Upper lobe of left lung (tissue), 6 donors: ENCODE results near the gene WNT5A. TPM values are rescaled to one million over a fixed set of nuclear protein-coding genes. Genes with fewer than 3 reads are reported as not detected.

Experiments used
- ATAC-seq, 2 donors: fragments of 200-7000 bp; cut with Tn5 transposase; one replicate each; pipeline ENCODE4 v1.9.1; 2022; ENCODE audit warnings: mild to moderate bottlenecking in 2 of 2, moderate library complexity in 2 of 2; ENCODE audit not compliant: low FRiP score in 2 of 2
- DNase-seq, 2 donors: peaks; one replicate each; pipeline ENCODE4 v3.0.0-alpha.2; 2019 to 2020
- H3K27ac ChIP-seq, 4 donors: fragments of 200-600 bp; sonication (generic); one replicate each; pipeline ENCODE4 v1.5.1; 2016 to 2019
- H3K27me3 ChIP-seq, 4 donors: fragments of 200-600 bp; sonication (generic); one replicate each; pipeline ENCODE4 v1.5.1; 2017 to 2019
- H3K36me3 ChIP-seq, 4 donors: fragments of 200-600 bp; sonication (generic); one replicate each; pipeline ENCODE4 v1.5.1; 2016 to 2019
- H3K4me1 ChIP-seq, 4 donors: fragments of 200-600 bp; sonication (generic); one replicate each; pipeline ENCODE4 v1.5.1; 2018 to 2019
- H3K4me3 ChIP-seq, 4 donors: fragments of 200-600 bp; sonication (generic); one replicate each; pipeline ENCODE4 v1.5.1; 2017 to 2019; ENCODE audit warnings: mild to moderate bottlenecking in 2 of 4, moderate library complexity in 1 of 4
- H3K9me3 ChIP-seq, 4 donors: fragments of 200-600 bp; sonication (generic); one replicate each; pipeline ENCODE4 v1.5.1; 2018 to 2019
- EP300 ChIP-seq, 4 donors: sonication (generic); formaldehyde crosslinking; IDR thresholded peaks; one replicate each; pipeline ENCODE4 v1.5.1; 2017; ENCODE audit warnings: antibody characterized with exemption in 4 of 4, control low read depth in 2 of 4
- POLR2A ChIP-seq, 4 donors: fragments of 450-650 bp; IDR thresholded peaks; one replicate each; pipeline ENCODE4 v1.5.1; 2016 to 2017; ENCODE audit warnings: antibody characterized with exemption in 4 of 4, mild to moderate bottlenecking in 2 of 4
- POLR2AphosphoS5 ChIP-seq, 2 donors: sonication (generic); formaldehyde crosslinking; IDR thresholded peaks; one replicate each; pipeline ENCODE4 v1.5.1; 2017; ENCODE audit warnings: antibody characterized with exemption in 2 of 2
- WGBS, 2 donors: methylation state at CpG; one replicate each; pipeline ENCODE4 v1.1.5; 2017 to 2018; 5-methylcytosine and 5-hydroxymethylcytosine counted together
- total RNA-seq, 6 donors: library from RNA; depleted of rRNA in 4 of 6; stranded (reverse); fragments of >200 nt in 4 of 6; gene quantifications; one replicate each; pipeline versions ENCODE4 v1.1.0 to v1.2.1, GENCODE V29; 2016 to 2021
- TF ChIP-seq, protein P1 (sequence below), 6 experiments: fragments of 450-650 bp in 4 of 6; fragments of 200-600 bp in 2 of 6; sonication (generic) in 2 of 6; IDR thresholded peaks; one replicate each; pipeline ENCODE4 v1.5.1; 2016 to 2019; ENCODE audit warnings: antibody characterized with exemption in 6 of 6
- donor health status: DM: no; HTN: no; CAD: no; lungs with moderate emphysema.
- donor health status: DM: no; HTN: yes; CAD: no; lungs with severe emphysema.

WNT5A gene
- total RNA-seq, 6 donors from 2014 or later = 22.1 to 36.2 (median 28.0) TPM

DNA sequence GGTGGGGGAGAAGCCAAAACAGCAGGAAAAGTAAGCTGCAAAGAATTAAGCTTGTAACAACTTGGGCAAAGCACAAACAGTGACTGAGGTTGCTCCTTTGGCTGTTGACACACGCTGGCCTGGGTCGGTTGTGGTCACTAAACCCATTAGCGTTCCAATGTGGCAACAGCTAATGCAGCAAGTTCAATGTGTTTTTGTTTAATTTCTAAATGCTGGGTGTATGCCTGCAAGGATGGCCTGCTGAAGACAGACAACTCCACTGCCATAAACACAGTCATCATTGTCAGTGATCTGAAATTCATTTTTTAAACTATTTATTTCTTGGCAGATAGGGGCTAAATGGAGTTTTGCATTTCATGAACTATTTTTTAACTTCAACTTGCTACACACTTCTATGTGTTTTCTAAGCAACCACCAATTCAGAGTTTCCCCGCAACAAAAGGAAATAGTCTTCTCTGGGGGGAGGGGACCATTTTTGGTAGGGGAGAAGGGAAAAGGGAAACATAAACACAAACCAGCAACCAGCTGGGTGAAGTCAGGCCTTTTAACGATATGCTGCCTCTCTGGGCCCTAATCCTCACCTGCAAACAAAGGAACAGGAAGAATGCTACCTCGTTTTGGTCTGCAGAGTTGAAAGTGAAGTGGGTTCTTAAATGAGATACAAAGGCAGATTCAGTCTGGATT lies 34.8 kb upstream of the WNT5A start:
- WGBS, 2 donors = 51 to 62% methylated on average over 6 of the region's 6 CpGs
- no peak overlapping the region for H3K4me3 ChIP-seq
- peak in 1 of 2 donors; percentile 47 for ATAC-seq
- H3K9me3 ChIP-seq = no peaks in the 10 kb centered on the region
- H3K27me3 ChIP-seq = no peaks in the 10 kb centered on the region
- no peaks in the 10 kb centered on the region for H3K36me3 ChIP-seq
- H3K27ac ChIP-seq = no peak overlapping the region
- TF ChIP-seq POLR2A (IDR thresholded peaks at IDR 0.05) (no peak), EP300 (IDR thresholded peaks at IDR 0.05) (no peak), POLR2AphosphoS5 (IDR thresholded peaks at IDR 0.05) (no peak)
- TF ChIP-seq, protein P1, sequence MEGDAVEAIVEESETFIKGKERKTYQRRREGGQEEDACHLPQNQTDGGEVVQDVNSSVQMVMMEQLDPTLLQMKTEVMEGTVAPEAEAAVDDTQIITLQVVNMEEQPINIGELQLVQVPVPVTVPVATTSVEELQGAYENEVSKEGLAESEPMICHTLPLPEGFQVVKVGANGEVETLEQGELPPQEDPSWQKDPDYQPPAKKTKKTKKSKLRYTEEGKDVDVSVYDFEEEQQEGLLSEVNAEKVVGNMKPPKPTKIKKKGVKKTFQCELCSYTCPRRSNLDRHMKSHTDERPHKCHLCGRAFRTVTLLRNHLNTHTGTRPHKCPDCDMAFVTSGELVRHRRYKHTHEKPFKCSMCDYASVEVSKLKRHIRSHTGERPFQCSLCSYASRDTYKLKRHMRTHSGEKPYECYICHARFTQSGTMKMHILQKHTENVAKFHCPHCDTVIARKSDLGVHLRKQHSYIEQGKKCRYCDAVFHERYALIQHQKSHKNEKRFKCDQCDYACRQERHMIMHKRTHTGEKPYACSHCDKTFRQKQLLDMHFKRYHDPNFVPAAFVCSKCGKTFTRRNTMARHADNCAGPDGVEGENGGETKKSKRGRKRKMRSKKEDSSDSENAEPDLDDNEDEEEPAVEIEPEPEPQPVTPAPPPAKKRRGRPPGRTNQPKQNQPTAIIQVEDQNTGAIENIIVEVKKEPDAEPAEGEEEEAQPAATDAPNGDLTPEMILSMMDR (IDR thresholded peaks at IDR 0.05) = no peak
- DNase-seq = no peak
- H3K4me1 ChIP-seq = no peaks in the 10 kb centered on the region

DNA sequence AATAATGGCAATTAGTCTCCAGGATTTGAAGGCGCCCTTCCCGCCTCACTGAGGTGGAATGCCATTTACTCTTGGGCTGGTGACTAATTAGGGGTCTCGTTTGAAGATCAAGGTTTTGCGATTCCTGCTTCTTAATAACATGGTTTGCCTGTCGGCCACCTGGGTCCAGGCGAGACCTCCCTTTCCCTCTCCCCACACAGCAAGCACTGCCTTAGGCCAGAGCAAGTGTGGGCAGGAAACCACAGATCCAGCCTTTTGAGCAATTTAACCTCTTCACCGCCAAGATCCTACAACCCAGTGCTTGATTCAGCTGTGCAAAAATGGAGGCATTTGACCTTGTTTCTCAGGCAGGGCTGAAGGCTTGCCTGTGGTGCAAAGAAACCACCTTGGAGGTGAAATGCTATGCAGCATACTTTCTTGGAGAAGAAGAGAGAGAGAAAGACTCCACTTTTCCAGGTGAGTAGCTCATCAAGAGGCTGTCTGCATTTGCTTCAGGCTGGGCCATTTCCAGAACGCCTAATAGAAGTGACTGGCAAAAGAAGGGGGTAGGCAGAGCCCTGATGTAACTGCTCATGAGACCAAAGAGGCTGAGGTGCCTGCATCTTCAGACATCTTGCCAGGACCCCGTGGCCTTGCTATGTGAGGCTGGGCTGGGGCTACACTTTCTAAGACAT lies 34.1 kb upstream of the WNT5A start:
- no peak for DNase-seq
- Histone ChIP-seq H3K4me3 (no peak overlapping the region), H3K27ac (no peak overlapping the region), H3K36me3 (no peaks in the 10 kb centered on the region), H3K27me3 (no peaks in the 10 kb centered on the region), H3K4me1 (no peaks in the 10 kb centered on the region), H3K9me3 (no peaks in the 10 kb centered on the region)
- 85% methylated on average over 9 of the region's 9 CpGs for WGBS, 2 donors
- no peak for TF ChIP-seq EP300 (IDR thresholded peaks at IDR 0.05)
- TF ChIP-seq POLR2AphosphoS5 (IDR thresholded peaks at IDR 0.05) = no peak
- TF ChIP-seq, protein P1 (IDR thresholded peaks at IDR 0.05) = no peak
- no peak for TF ChIP-seq POLR2A (IDR thresholded peaks at IDR 0.05)
- no peak for ATAC-seq

- Histone ChIP-seq H3K36me3 (no peaks in the 10 kb centered on the region), H3K9me3 (no peaks in the 10 kb centered on the region), H3K4me1 (no peaks in the 10 kb centered on the region), H3K27me3 (no peaks in the 10 kb centered on the region), H3K27ac (no peak overlapping the region), H3K4me3 (no peak overlapping the region)
- WGBS, 2 donors = 74 to 88% methylated on average over 3 of the region's 3 CpGs
- no peak for ATAC-seq
- TF ChIP-seq EP300 (IDR thresholded peaks at IDR 0.05) = no peak
- DNase-seq = no peak
Observed at GRCh38 chr3:55519019-55519418, 31.9 kb upstream of the WNT5A start.

DNA sequence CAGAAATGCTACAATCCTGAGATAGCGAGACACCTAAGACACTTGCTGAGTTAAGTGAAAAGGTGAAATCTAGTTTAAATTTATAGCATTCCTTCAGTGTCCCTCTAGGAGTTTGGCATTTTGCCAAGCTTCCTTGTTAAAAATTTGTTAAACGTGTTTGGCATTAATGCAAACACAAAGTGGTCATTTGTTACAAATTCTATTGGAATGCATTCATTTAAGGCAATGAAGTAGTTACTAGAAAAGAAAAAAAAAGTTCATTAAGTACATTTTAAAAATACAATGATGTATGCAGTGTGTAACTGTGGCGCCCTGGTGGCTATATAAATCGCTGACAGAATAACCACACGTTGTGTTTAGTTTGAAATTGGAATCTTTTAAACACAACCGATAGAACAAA lies 31.3 kb upstream of the WNT5A start:
- H3K4me3 ChIP-seq = no peak overlapping the region
- no peak overlapping the region for H3K27ac ChIP-seq
- TF ChIP-seq POLR2AphosphoS5 (IDR thresholded peaks at IDR 0.05) = no peak
- TF ChIP-seq, protein P1 (IDR thresholded peaks at IDR 0.05) = no peak
- TF ChIP-seq EP300 (IDR thresholded peaks at IDR 0.05) = no peak
- TF ChIP-seq POLR2A (IDR thresholded peaks at IDR 0.05) = no peak
- DNase-seq (no peak), ATAC-seq (no peak)
- 55 to 60% methylated on average over 6 of the region's 6 CpGs for WGBS, 2 donors
- no peaks in the 10 kb centered on the region for H3K27me3 ChIP-seq
- no peaks in the 10 kb centered on the region for H3K4me1 ChIP-seq
- H3K36me3 ChIP-seq = no peaks in the 10 kb centered on the region
- no peaks in the 10 kb centered on the region for H3K9me3 ChIP-seq

GRCh38 chr3:55516392-55517030 lies 29.4 kb upstream of the WNT5A start:
- no peak for ATAC-seq
- WGBS, 2 donors = 79 to 82% methylated on average over 10 of the region's 10 CpGs
- H3K36me3 ChIP-seq = no peaks in the 10 kb centered on the region
- no peak overlapping the region for H3K27ac ChIP-seq
- no peak overlapping the region for H3K4me3 ChIP-seq
- H3K4me1 ChIP-seq = no peaks in the 10 kb centered on the region
- DNase-seq = no peak
- TF ChIP-seq POLR2A (IDR thresholded peaks at IDR 0.05) = no peak
- TF ChIP-seq POLR2AphosphoS5 (IDR thresholded peaks at IDR 0.05) = no peak
- TF ChIP-seq, protein P1 (IDR thresholded peaks at IDR 0.05) = no peak
- no peak for TF ChIP-seq EP300 (IDR thresholded peaks at IDR 0.05)
- H3K27me3 ChIP-seq = no peaks in the 10 kb centered on the region
- no peaks in the 10 kb centered on the region for H3K9me3 ChIP-seq
